Mesenchymal stem cell (in vitro differentiated cells and primary cell): ENCODE results near the gene TUB.

Source experiments
- DNase-seq: peaks from one replicate; pipeline ENCODE4 v3.0.0-alpha.2; 2013
- H2AFZ ChIP-seq: one replicate; pipeline ENCODE4 v1.6.1; 2013; ENCODE audit warnings: low read depth, mild to moderate bottlenecking, control low read depth, inconsistent platforms, low read length, moderate library complexity
- H2AK5ac ChIP-seq: 2 replicates; pipeline ENCODE4 v1.6.1; 2013; ENCODE audit warnings: low read length, moderate library complexity, mild to moderate bottlenecking, inconsistent platforms; ENCODE audit not compliant: severe bottlenecking
- H2BK120ac ChIP-seq: one replicate; pipeline ENCODE4 v1.6.1; 2013; ENCODE audit warnings: low read depth, mild to moderate bottlenecking, inconsistent platforms, low read length, moderate library complexity
- H2BK12ac ChIP-seq, 2 experiments: one replicate each; pipeline ENCODE4 v1.6.1; 2013; ENCODE audit warnings: inconsistent platforms in 2 of 2, low read length in 2 of 2, mild to moderate bottlenecking in 2 of 2, moderate library complexity in 2 of 2, control low read depth in 1 of 2
- H2BK15ac ChIP-seq: one replicate; pipeline ENCODE4 v1.6.1; 2013; ENCODE audit warnings: mild to moderate bottlenecking, low read depth, inconsistent platforms; ENCODE audit not compliant: poor library complexity, severe bottlenecking
- H2BK5ac ChIP-seq: 2 replicates; pipeline ENCODE4 v1.6.1; 2013; ENCODE audit warnings: low read depth, mild to moderate bottlenecking, low read length, control low read depth, inconsistent platforms; ENCODE audit not compliant: poor library complexity, severe bottlenecking
- H3K14ac ChIP-seq, 2 experiments: one replicate each; pipeline ENCODE4 v1.6.1; 2013; ENCODE audit warnings: inconsistent platforms in 2 of 2, low read length in 2 of 2, control low read depth in 1 of 2, mild to moderate bottlenecking in 1 of 2, moderate library complexity in 1 of 2
- H3K18ac ChIP-seq, 2 experiments: one replicate each; pipeline ENCODE4 v1.6.1; 2013; ENCODE audit warnings: inconsistent platforms in 2 of 2, low read length in 2 of 2, control low read depth in 1 of 2, low read depth in 1 of 2, mild to moderate bottlenecking in 1 of 2
- H3K23ac ChIP-seq, 2 experiments: one replicate each; pipeline ENCODE4 v1.6.1; 2013; ENCODE audit warnings: inconsistent platforms in 2 of 2, low read length in 2 of 2, mild to moderate bottlenecking in 2 of 2, moderate library complexity in 2 of 2, control low read depth in 1 of 2
- H3K27ac ChIP-seq: 2 replicates; pipeline ENCODE4 v1.5.1; 2013; ENCODE audit warnings: mild to moderate bottlenecking, moderate library complexity, low read length, control low read depth, inconsistent platforms; ENCODE audit not compliant: poor library complexity, severe bottlenecking
- H3K27me3 ChIP-seq, 2 experiments: 2 replicates each; pipeline versions ENCODE4 v1.6.1 to v1.7.0; 2013; ENCODE audit warnings: low read length in 2 of 2, mild to moderate bottlenecking in 2 of 2, moderate library complexity in 2 of 2, control low read depth in 1 of 2, inconsistent platforms in 1 of 2; ENCODE audit not compliant: control insufficient read depth in 1 of 2, insufficient read depth in 1 of 2
- H3K36me3 ChIP-seq, 2 experiments: 2 replicates each; pipeline versions ENCODE4 v1.6.1 to v1.7.0; 2013; ENCODE audit warnings: low read length in 2 of 2, control low read depth in 1 of 2, inconsistent platforms in 1 of 2, low read depth in 1 of 2, mild to moderate bottlenecking in 1 of 2; ENCODE audit not compliant: insufficient read depth in 2 of 2, control insufficient read depth in 1 of 2
- H3K4ac ChIP-seq, 2 experiments: one replicate each; pipeline ENCODE4 v1.6.1; 2013; ENCODE audit warnings: inconsistent platforms in 2 of 2, low read length in 2 of 2, mild to moderate bottlenecking in 2 of 2, moderate library complexity in 2 of 2, control low read depth in 1 of 2, low read depth in 1 of 2
- H3K4me1 ChIP-seq: 2 replicates; pipeline ENCODE4 v1.6.1; 2013; ENCODE audit warnings: low read depth, low read length, control low read depth; ENCODE audit not compliant: control insufficient read depth, insufficient read depth
- H3K4me2 ChIP-seq: 2 replicates; pipeline ENCODE4 v1.6.1; 2013; ENCODE audit warnings: low read length, mild to moderate bottlenecking, inconsistent platforms; ENCODE audit not compliant: poor library complexity, severe bottlenecking
- H3K4me3 ChIP-seq, 2 experiments: 2 replicates each; pipeline versions ENCODE4 v1.5.1 to v1.7.0; 2013; ENCODE audit warnings: low read length in 2 of 2, mild to moderate bottlenecking in 2 of 2, control low read depth in 1 of 2, low read depth in 1 of 2; ENCODE audit not compliant: insufficient read depth in 1 of 2
- H3K79me1 ChIP-seq: replicated peaks from 2 replicates; pipeline ENCODE4 v1.6.1; 2013; ENCODE audit warnings: mild to moderate bottlenecking, control low read depth, low read length, inconsistent platforms; ENCODE audit not compliant: poor library complexity, severe bottlenecking
- H3K9ac ChIP-seq: 2 replicates; pipeline ENCODE4 v1.7.0; 2013; ENCODE audit warnings: mild to moderate bottlenecking, low read length, moderate library complexity
- H3K9me3 ChIP-seq: 2 replicates; pipeline ENCODE4 v1.7.0; 2013; ENCODE audit warnings: mild to moderate bottlenecking, low read length; ENCODE audit not compliant: control insufficient read depth
- H4K8ac ChIP-seq: one replicate; pipeline ENCODE4 v1.6.1; 2013; ENCODE audit warnings: inconsistent platforms, mild to moderate bottlenecking, low read length, moderate library complexity
- H4K91ac ChIP-seq: one replicate; pipeline ENCODE4 v1.6.1; 2013; ENCODE audit warnings: mild to moderate bottlenecking, low read length, inconsistent platforms
- WGBS: methylation state at CpG from one replicate; pipeline ENCODE4 v1.1.7; 2013; ENCODE audit warnings: mixed read lengths; 5-methylcytosine and 5-hydroxymethylcytosine counted together

The TUB gene

DNA sequence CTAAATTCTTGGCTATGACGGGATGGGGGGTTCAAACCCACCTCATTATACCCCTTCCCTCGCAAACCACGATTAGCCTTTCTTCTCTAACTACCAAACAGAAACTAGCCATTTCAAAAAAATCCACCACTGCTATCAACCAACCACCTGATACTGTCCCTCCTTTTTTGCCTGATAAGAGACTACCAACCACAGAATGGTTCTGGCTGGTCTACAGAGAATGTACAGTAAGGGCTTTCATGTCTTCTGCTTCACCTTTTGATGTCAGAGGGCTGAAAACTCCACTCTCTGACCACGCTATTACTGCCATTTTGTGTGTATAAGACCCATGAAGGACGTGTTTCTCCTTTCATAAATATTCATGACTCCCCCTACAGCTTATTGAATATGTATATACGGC is 68.7 kb downstream of the TUB start:
- Histone ChIP-seq H3K23ac (no peak overlapping the region), H2BK12ac (no peak overlapping the region), H2BK120ac (no peak overlapping the region), H3K4ac (no peak overlapping the region), H2AFZ (no peak overlapping the region), H2BK15ac (no peak overlapping the region), H3K36me3 (no peaks in the 10 kb centered on the region), H2AK5ac (no peak overlapping the region), H3K79me1 (no peaks in the 10 kb centered on the region), H3K4me1 (no peaks in the 10 kb centered on the region), H3K27me3 (no peaks in the 10 kb centered on the region), H3K27ac (no peak overlapping the region), H4K8ac (no peak overlapping the region), H3K4me2 (no peak overlapping the region), H3K9ac (no peak overlapping the region), H2BK5ac (no peak overlapping the region), H3K4me3 (no peak overlapping the region), H3K14ac (no peak overlapping the region), H3K18ac (no peak overlapping the region), H4K91ac (no peak overlapping the region), H3K9me3 (no peaks in the 10 kb centered on the region)
- WGBS = 74% methylated on average over 6 of the region's 6 CpGs
- DNase-seq = no peak
